HUES64 (cell line): ENCODE results near the gene PSMD5.
"Not testable (repeated sequence)": the region's sequence is repeated elsewhere in the genome, so short reads cannot be mapped to it uniquely, and the experiment has no call there.

Experiments
- H3K27ac ChIP-seq: 2 replicates; pipeline ENCODE4 v1.7.0; 2013; ENCODE audit warnings: low read depth, low read length, inconsistent platforms
- H3K27me3 ChIP-seq: 2 replicates; pipeline ENCODE4 v1.6.1; 2013; ENCODE audit warnings: mild to moderate bottlenecking, low read length; ENCODE audit not compliant: insufficient read depth
- H3K36me3 ChIP-seq: 2 replicates; pipeline ENCODE4 v1.6.1; 2013; ENCODE audit warnings: mild to moderate bottlenecking, low read length; ENCODE audit not compliant: insufficient read depth
- H3K4me1 ChIP-seq: 2 replicates; pipeline ENCODE4 v1.6.1; 2013; ENCODE audit warnings: mild to moderate bottlenecking, low read length, moderate library complexity; ENCODE audit not compliant: insufficient read depth
- H3K4me3 ChIP-seq: 2 replicates; pipeline ENCODE4 v1.5.1; 2013; ENCODE audit warnings: mild to moderate bottlenecking, low read length, moderate library complexity
- H3K9ac ChIP-seq: 2 replicates; pipeline ENCODE4 v1.6.1; 2013; ENCODE audit warnings: mild to moderate bottlenecking, low read depth, low read length
- H3K9me3 ChIP-seq: 2 replicates; pipeline ENCODE4 v1.6.1; 2013; ENCODE audit warnings: low read depth, low read length; ENCODE audit not compliant: insufficient read depth
- WGBS: fragments of 150-250, 120-280 bp; methylation state at CpG from one replicate; pipeline ENCODE4 v1.1.7; 2013; ENCODE audit warnings: missing lambda C conversion rate; 5-methylcytosine and 5-hydroxymethylcytosine counted together

The PSMD5 gene

GRCh38 chr9:120832807-120833206 lies 9.9 kb downstream of the PSMD5 start:
- Histone ChIP-seq H3K4me3 (no peak overlapping the region), H3K36me3 (peaks cover 67% of the 10 kb centered on the region), H3K9me3 (no peaks in the 10 kb centered on the region), H3K9ac (peak overlapping the region; percentile 21; the same call in 1 of the 2 replicates), H3K27me3 (no peaks in the 10 kb centered on the region), H3K4me1 (no peaks in the 10 kb centered on the region), H3K27ac (no peak overlapping the region)

- Histone ChIP-seq H3K27ac (no peak overlapping the region), H3K9me3 (no peaks in the 10 kb centered on the region), H3K9ac (no peak overlapping the region), H3K36me3 (peaks cover 85% of the 10 kb centered on the region), H3K4me3 (no peak overlapping the region), H3K27me3 (no peaks in the 10 kb centered on the region), H3K4me1 (no peaks in the 10 kb centered on the region)
- 99% methylated on average over 3 of the region's 3 CpGs for WGBS
Measured at GRCh38 chr9:120830865-120831264, 11.9 kb downstream of the PSMD5 start.

- no peaks in the 10 kb centered on the region for H3K9me3 ChIP-seq
- 95% methylated on average over 3 of the region's 3 CpGs for WGBS
- H3K9ac ChIP-seq: no peak overlapping the region
- no peak overlapping the region for H3K4me3 ChIP-seq
- H3K27ac ChIP-seq: no peak overlapping the region
- no peaks in the 10 kb centered on the region for H3K27me3 ChIP-seq
- H3K36me3 ChIP-seq: peaks cover 86% of the 10 kb centered on the region
- no peaks in the 10 kb centered on the region for H3K4me1 ChIP-seq
Measured at GRCh38 chr9:120830151-120830550, 12.6 kb downstream of the PSMD5 start.

- H3K36me3 ChIP-seq: peaks cover 86% of the 10 kb centered on the region
- no peak overlapping the region for H3K4me3 ChIP-seq
- WGBS: 94% methylated on average over 1 of the region's 1 CpG
- no peaks in the 10 kb centered on the region for H3K4me1 ChIP-seq
- H3K9me3 ChIP-seq: no peaks in the 10 kb centered on the region
- H3K27ac ChIP-seq: no peak overlapping the region
- H3K9ac ChIP-seq: no peak overlapping the region
- H3K27me3 ChIP-seq: no peaks in the 10 kb centered on the region
Measured at GRCh38 chr9:120829650-120830049, 13.1 kb downstream of the PSMD5 start.

- 94% methylated on average over 3 of the region's 4 CpGs for WGBS
- Histone ChIP-seq H3K27ac (no peak overlapping the region), H3K9me3 (no peaks in the 10 kb centered on the region), H3K4me1 (no peaks in the 10 kb centered on the region), H3K27me3 (no peaks in the 10 kb centered on the region), H3K9ac (no peak overlapping the region), H3K36me3 (peaks cover 96% of the 10 kb centered on the region), H3K4me3 (no peak overlapping the region)
Measured at GRCh38 chr9:120820095-120820494, 22.6 kb downstream of the PSMD5 start.

GRCh38 chr9:120818595-120818994 lies 24.1 kb downstream of the PSMD5 start:
- Histone ChIP-seq H3K9ac (no peak overlapping the region), H3K27me3 (no peaks in the 10 kb centered on the region), H3K4me1 (no peaks in the 10 kb centered on the region), H3K9me3 (no peaks in the 10 kb centered on the region), H3K4me3 (no peak overlapping the region), H3K27ac (no peak overlapping the region), H3K36me3 (peaks cover 83% of the 10 kb centered on the region)
- WGBS: 100% methylated on average over 1 of the region's 1 CpG

GRCh38 chr9:120815075-120815474 lies 27.6 kb downstream of the PSMD5 start:
- Histone ChIP-seq H3K4me1 (no peaks in the 10 kb centered on the region), H3K9me3 (no peaks in the 10 kb centered on the region), H3K27me3 (no peaks in the 10 kb centered on the region), H3K4me3 (no peak overlapping the region), H3K9ac (no peak overlapping the region), H3K27ac (no peak overlapping the region), H3K36me3 (peaks cover 51% of the 10 kb centered on the region)
- 90% methylated on average over 4 of the region's 4 CpGs for WGBS

- H3K27ac ChIP-seq: no peak overlapping the region
Measured at GRCh38 chr9:120808931-120809330, 33.8 kb downstream of the PSMD5 start.

GRCh38 chr9:120807607-120808379 lies 34.9 kb downstream of the PSMD5 start:
- Histone ChIP-seq H3K9ac (no peak overlapping the region), H3K4me3 (no peak overlapping the region), H3K4me1 (no peaks in the 10 kb centered on the region), H3K27ac (no peak overlapping the region), H3K36me3 (no peaks in the 10 kb centered on the region), H3K27me3 (no peaks in the 10 kb centered on the region), H3K9me3 (peaks cover 36% of the 10 kb centered on the region)

More at GRCh38 chr9:120808931-120809330, 33.8 kb downstream of the PSMD5 start:
- H3K9ac ChIP-seq: no peak overlapping the region
- no peak overlapping the region for H3K4me3 ChIP-seq
- no peaks in the 10 kb centered on the region for H3K36me3 ChIP-seq
- H3K27me3 ChIP-seq: no peaks in the 10 kb centered on the region
- peaks cover 36% of the 10 kb centered on the region for H3K9me3 ChIP-seq
- no peaks in the 10 kb centered on the region for H3K4me1 ChIP-seq

- not testable (repeated sequence) for H3K9ac ChIP-seq, H3K27ac ChIP-seq, H3K27me3 ChIP-seq, H3K4me3 ChIP-seq, H3K36me3 ChIP-seq, H3K4me1 ChIP-seq
- WGBS: 94% methylated on average over 2 of the region's 3 CpGs
- peaks cover 36% of the 10 kb centered on the region for H3K9me3 ChIP-seq
Measured at GRCh38 chr9:120804784-120805363, 37.8 kb downstream of the PSMD5 start.

- 95% methylated on average over 7 of the region's 7 CpGs for WGBS
Measured at GRCh38 chr9:120801441-120801840, 41.3 kb downstream of the PSMD5 start.

More at GRCh38 chr9:120801441-120801840, 41.3 kb downstream of the PSMD5 start:
- Histone ChIP-seq H3K4me1 (no peaks in the 10 kb centered on the region), H3K9ac (no peak overlapping the region), H3K9me3 (peaks cover 11% of the 10 kb centered on the region), H3K27me3 (no peaks in the 10 kb centered on the region), H3K27ac (no peak overlapping the region), H3K4me3 (no peak overlapping the region), H3K36me3 (no peaks in the 10 kb centered on the region)
